Measurements from ENCODE around the gene MAN1C1.

MAN1C1 gene

GRCh38 chr1:25825605-25826004, 209.0 kb downstream of the MAN1C1 start:
- H3K4me3 ChIP-seq (ENCODE audit: low read length): no peak overlapping the region
- WGBS: 95% methylated on average over 1 of the region's 2 CpGs
- H3K27ac ChIP-seq (ENCODE audit: low read depth, low read length): no peak overlapping the region
- H3K36me3 ChIP-seq (ENCODE audit: insufficient read depth, low read length): peaks cover 37% of the 10 kb centered on the region
- H3K27me3 ChIP-seq (ENCODE audit: insufficient read depth, low read length): peaks cover 4% of the 10 kb centered on the region; the same call in 1 of the 2 replicates
- H3K9me3 ChIP-seq (ENCODE audit: insufficient read depth, low read depth, low read length): no peaks in the 10 kb centered on the region
- no peak overlapping the region for H3K9ac ChIP-seq (ENCODE audit: low read depth, low read length)
- H3K4me1 ChIP-seq (ENCODE audit: insufficient read depth, low read length): peaks cover 6% of the 10 kb centered on the region

- 95% methylated on average over 10 of the region's 10 CpGs for WGBS
- Histone ChIP-seq H3K27ac (ENCODE audit: low read depth, low read length) (no peak overlapping the region), H3K9ac (ENCODE audit: low read depth, low read length) (no peak overlapping the region), H3K36me3 (ENCODE audit: insufficient read depth, low read length) (peaks cover 46% of the 10 kb centered on the region), H3K27me3 (ENCODE audit: insufficient read depth, low read length) (no peaks in the 10 kb centered on the region), H3K4me3 (ENCODE audit: low read length) (no peak overlapping the region), H3K9me3 (ENCODE audit: insufficient read depth, low read depth, low read length) (no peaks in the 10 kb centered on the region), H3K4me1 (ENCODE audit: insufficient read depth, low read length) (no peaks in the 10 kb centered on the region)
Observed at GRCh38 chr1:25826571-25826970, 210.0 kb downstream of the MAN1C1 start.

DNA sequence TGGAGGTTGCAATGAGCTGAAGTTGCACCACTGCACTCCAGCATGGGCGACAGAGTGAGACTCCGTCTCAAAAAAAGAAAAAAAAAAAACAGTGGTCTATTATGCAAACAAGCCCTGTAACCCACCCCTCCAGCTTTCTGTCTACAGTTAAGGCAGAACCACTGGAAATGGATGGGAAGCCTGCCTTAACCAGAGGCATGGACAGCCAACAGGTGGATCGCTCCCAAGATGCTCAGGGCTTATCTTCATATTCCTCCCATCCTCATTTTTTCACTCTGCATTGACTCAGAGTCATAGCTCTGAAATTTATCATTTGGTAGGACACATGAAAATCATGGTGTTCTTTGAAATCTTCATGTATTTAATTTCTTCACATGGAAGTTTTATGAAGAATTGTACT, 211.9 kb downstream of the MAN1C1 start:
- Histone ChIP-seq H3K36me3 (ENCODE audit: insufficient read depth, low read length) (peaks cover 66% of the 10 kb centered on the region), H3K27me3 (ENCODE audit: insufficient read depth, low read length) (no peaks in the 10 kb centered on the region), H3K9ac (ENCODE audit: low read depth, low read length) (no peak overlapping the region), H3K4me3 (ENCODE audit: low read length) (no peak overlapping the region), H3K27ac (ENCODE audit: low read depth, low read length) (no peak overlapping the region), H3K4me1 (ENCODE audit: insufficient read depth, low read length) (no peaks in the 10 kb centered on the region), H3K9me3 (ENCODE audit: insufficient read depth, low read depth, low read length) (no peaks in the 10 kb centered on the region)
- 97% methylated on average over 3 of the region's 3 CpGs for WGBS

DNA sequence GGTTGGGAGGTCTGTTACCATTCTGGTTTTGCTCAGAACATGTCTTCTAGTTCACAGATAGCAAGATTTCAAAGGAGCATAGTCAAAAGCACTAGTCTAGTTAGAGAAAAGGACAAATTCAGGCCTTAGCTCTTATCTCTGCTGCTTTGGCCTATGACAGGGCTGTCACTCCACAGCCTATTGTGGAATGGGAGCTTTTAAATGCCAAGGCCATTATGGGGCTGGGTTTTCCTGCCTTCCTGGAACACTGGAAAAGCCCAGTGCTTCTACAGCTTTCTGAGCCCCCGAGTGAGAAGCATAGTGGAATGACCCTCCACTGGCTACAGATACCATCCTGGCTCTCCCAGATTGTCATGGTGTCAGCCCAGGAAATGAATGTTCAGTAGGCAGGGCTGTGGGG, 212.5 kb downstream of the MAN1C1 start:
- H3K9me3 ChIP-seq (ENCODE audit: insufficient read depth, low read depth, low read length): no peaks in the 10 kb centered on the region
- WGBS: 81% methylated on average over 1 of the region's 1 CpG
- no peak overlapping the region for H3K4me3 ChIP-seq (ENCODE audit: low read length)
- no peak overlapping the region for H3K9ac ChIP-seq (ENCODE audit: low read depth, low read length)
- peaks cover 71% of the 10 kb centered on the region for H3K36me3 ChIP-seq (ENCODE audit: insufficient read depth, low read length)
- H3K4me1 ChIP-seq (ENCODE audit: insufficient read depth, low read length): no peaks in the 10 kb centered on the region
- no peaks in the 10 kb centered on the region for H3K27me3 ChIP-seq (ENCODE audit: insufficient read depth, low read length)
- H3K27ac ChIP-seq (ENCODE audit: low read depth, low read length): no peak overlapping the region

GRCh38 chr1:25831569-25832196, 215.1 kb downstream of the MAN1C1 start:
- Histone ChIP-seq H3K27me3 (ENCODE audit: insufficient read depth, low read length) (no peaks in the 10 kb centered on the region), H3K4me3 (ENCODE audit: low read length) (no peak overlapping the region), H3K9ac (ENCODE audit: low read depth, low read length) (no peak overlapping the region), H3K27ac (ENCODE audit: low read depth, low read length) (no peak overlapping the region), H3K36me3 (ENCODE audit: insufficient read depth, low read length) (peaks cover 94% of the 10 kb centered on the region), H3K9me3 (ENCODE audit: insufficient read depth, low read depth, low read length) (no peaks in the 10 kb centered on the region), H3K4me1 (ENCODE audit: insufficient read depth, low read length) (no peaks in the 10 kb centered on the region)
- WGBS: 80% methylated on average over 5 of the region's 5 CpGs

DNA sequence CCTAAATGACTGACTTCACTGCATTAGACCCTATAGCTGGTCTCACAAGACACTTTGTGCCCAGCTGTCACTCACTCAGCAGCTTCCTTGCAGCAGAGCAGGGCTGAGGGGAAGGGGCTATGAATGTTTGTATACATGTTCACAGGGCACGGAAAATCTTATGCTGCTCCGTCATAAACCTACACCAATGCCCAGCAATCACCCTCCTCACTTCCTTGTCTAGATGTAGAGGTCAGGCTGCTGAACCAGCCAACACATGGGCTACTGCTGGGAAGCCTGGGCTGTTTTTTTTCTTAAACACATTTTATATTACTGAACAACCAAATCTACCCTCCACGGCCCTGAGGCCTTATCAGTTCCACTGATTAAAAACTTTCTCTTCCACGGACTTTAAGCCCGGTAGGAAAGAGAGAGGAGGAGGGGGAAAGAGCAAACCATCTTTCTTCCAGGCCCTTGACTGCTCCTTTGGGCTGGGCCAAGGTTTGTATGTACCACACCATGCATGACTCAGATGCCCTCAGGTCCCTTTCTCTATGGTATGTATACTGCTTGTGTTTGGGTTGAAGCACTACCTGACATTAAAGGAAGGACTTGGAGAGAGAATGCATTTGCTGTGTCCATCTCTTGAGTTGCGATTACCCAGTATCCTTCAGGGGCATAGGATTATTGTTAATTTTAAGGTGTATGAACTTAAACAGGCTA, 215.9 kb downstream of the MAN1C1 start:
- H3K27me3 ChIP-seq (ENCODE audit: insufficient read depth, low read length): no peaks in the 10 kb centered on the region
- H3K4me1 ChIP-seq (ENCODE audit: insufficient read depth, low read length): peaks cover 2% of the 10 kb centered on the region; the same call in 1 of the 2 replicates
- H3K9ac ChIP-seq (ENCODE audit: low read depth, low read length): no peak overlapping the region
- 89% methylated on average over 6 of the region's 6 CpGs for WGBS
- no peak overlapping the region for H3K4me3 ChIP-seq (ENCODE audit: low read length)
- peaks cover 95% of the 10 kb centered on the region for H3K36me3 ChIP-seq (ENCODE audit: insufficient read depth, low read length)
- no peaks in the 10 kb centered on the region for H3K9me3 ChIP-seq (ENCODE audit: insufficient read depth, low read depth, low read length)
- no peak overlapping the region for H3K27ac ChIP-seq (ENCODE audit: low read depth, low read length)

DNA sequence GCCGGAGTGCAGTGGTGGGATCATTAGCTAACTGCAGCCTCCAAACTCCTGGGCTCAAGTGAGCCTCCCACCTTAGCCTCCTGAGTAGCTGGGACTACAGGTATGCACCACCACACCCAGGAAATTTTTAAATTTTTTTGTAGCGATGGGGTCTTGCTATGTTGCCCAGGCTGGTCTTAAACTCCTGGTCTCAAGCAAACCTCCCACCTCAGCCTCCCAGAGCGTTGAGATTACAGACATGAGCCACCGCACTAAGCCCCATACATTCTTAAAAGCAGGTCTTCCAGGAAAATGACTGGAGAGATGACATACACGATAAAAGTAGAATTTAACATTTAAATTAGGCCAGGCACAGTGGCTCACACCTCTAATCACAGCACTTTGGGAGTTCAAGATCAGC, 216.6 kb downstream of the MAN1C1 start:
- Histone ChIP-seq H3K9me3 (ENCODE audit: insufficient read depth, low read depth, low read length) (no peaks in the 10 kb centered on the region), H3K4me1 (ENCODE audit: insufficient read depth, low read length) (peaks cover 2% of the 10 kb centered on the region; the same call in 1 of the 2 replicates), H3K9ac (ENCODE audit: low read depth, low read length) (no peak overlapping the region), H3K36me3 (ENCODE audit: insufficient read depth, low read length) (peaks cover 89% of the 10 kb centered on the region), H3K27me3 (ENCODE audit: insufficient read depth, low read length) (no peaks in the 10 kb centered on the region), H3K27ac (ENCODE audit: low read depth, low read length) (no peak overlapping the region), H3K4me3 (ENCODE audit: low read length) (no peak overlapping the region)
- over 99% methylated on average over 5 of the region's 5 CpGs for WGBS
